K562 (cell line): ENCODE data around the gene HNRNPM. TPM values are rescaled to one million over a fixed set of nuclear protein-coding genes. Genes with fewer than 3 reads are reported as not detected.
A peak's percentile ranks its signal among the peaks of the same experiment; 100 is the strongest.

Experiments used
- ATAC-seq: fragments of 200-7000 bp; cut with Tn5 transposase; 3 replicates; pipeline ENCODE4 v1.9.1; 2020; ENCODE audit warnings: moderate library complexity
- BruUV-seq: library from RNA; stranded (reverse); fragments of 400-500 nt; replicated peaks from 2 replicates; lab custom pipeline; 2021; lab: Mats Ljungman, UMichigan
- CTCF ChIA-PET: fragments of 300-600 bp; formaldehyde crosslinking; extraction: SDS; loops from one replicate; lab custom pipeline; 2021; ENCODE audit warnings: low intra/inter-chr PET ratio; lab: Yijun Ruan, JAX
- POLR2A ChIA-PET: fragments of 300-600, 350-650 bp; sonication (Branson Sonifier 250); formaldehyde crosslinking; extraction: SDS; loops from one replicate; lab custom pipeline; 2021; ENCODE audit warnings: antibody characterized with exemption, inconsistent platforms; lab: Yijun Ruan, JAX
- DNase-seq, 4 experiments: peaks; one replicate each; pipeline versions ENCODE4 v3.0.0 to v3.0.0-alpha.2; 2011 to 2018; ENCODE audit warnings: low spot score in 3 of 4, mixed read lengths in 3 of 4; ENCODE audit errors: extremely low read depth in 1 of 4
- FAIRE-seq: peaks from 2 replicates; lab custom pipeline; 2011; peaks lifted over from hg19 to GRCh38; lab: Jason Lieb, UNC
- H2AFZ ChIP-seq: 2 replicates; pipeline ENCODE4 v1.6.0; 2011; ENCODE audit warnings: low read depth, low read length, control low read depth, inconsistent platforms
- H3K27ac ChIP-seq: fragments of 200-600 bp; 3 replicates; pipeline ENCODE4 v1.8.0; 2011; ENCODE audit warnings: low read depth, mild to moderate bottlenecking, control low read depth, inconsistent platforms, low read length, moderate library complexity, mixed read lengths; ENCODE audit errors: extremely low read depth
- H3K27me3 ChIP-seq, 2 experiments: fragments of 300-600 bp in 1 of 2; 2 replicates in 1 of 2; 3 replicates in 1 of 2; pipeline versions ENCODE4 v1.6.0 to v1.8.0; 2011; ENCODE audit warnings: inconsistent platforms in 2 of 2, low read length in 2 of 2, mild to moderate bottlenecking in 1 of 2, mixed read lengths in 1 of 2, moderate library complexity in 1 of 2; ENCODE audit not compliant: control insufficient read depth in 2 of 2, insufficient read depth in 2 of 2
- H3K36me3 ChIP-seq: fragments of 300-600 bp; 3 replicates; pipeline ENCODE4 v1.8.0; 2011; ENCODE audit warnings: mild to moderate bottlenecking, low read length, inconsistent platforms; ENCODE audit not compliant: control insufficient read depth, insufficient read depth
- H3K4me1 ChIP-seq, 2 experiments: fragments of 200-600 bp in 1 of 2; replicated peaks in 1 of 2; 2 replicates in 1 of 2; 3 replicates in 1 of 2; pipeline versions ENCODE4 v1.5.1 to v1.8.0; 2011; ENCODE audit warnings: inconsistent platforms in 2 of 2, low read length in 2 of 2, mild to moderate bottlenecking in 1 of 2, mixed read lengths in 1 of 2, moderate library complexity in 1 of 2; ENCODE audit not compliant: control insufficient read depth in 2 of 2, insufficient read depth in 2 of 2
- H3K4me2 ChIP-seq: 2 replicates; pipeline ENCODE4 v1.6.1; 2011; ENCODE audit warnings: low read length, control low read depth, inconsistent platforms, mixed read lengths; ENCODE audit not compliant: insufficient read depth
- H3K4me3 ChIP-seq: fragments of 200-600 bp; sonication (generic), shearing (Covaris generic); 2 replicates; pipeline ENCODE4 v1.5.1; 2016; ENCODE audit warnings: control low read depth, inconsistent platforms
- H3K79me2 ChIP-seq: fragments of 200-600 bp; 3 replicates; pipeline ENCODE4 v1.8.0; 2011; ENCODE audit warnings: low read length, inconsistent platforms; ENCODE audit not compliant: control insufficient read depth, insufficient read depth
- H3K9ac ChIP-seq, 2 experiments: 2 replicates each; pipeline versions ENCODE4 v1.6.0 to v1.6.1; 2011; ENCODE audit warnings: low read depth in 2 of 2, low read length in 2 of 2, control low read depth in 1 of 2, inconsistent platforms in 1 of 2, mild to moderate bottlenecking in 1 of 2, mixed read lengths in 1 of 2; ENCODE audit not compliant: insufficient read depth in 1 of 2
- H3K9me1 ChIP-seq: one replicate; pipeline ENCODE4 v1.6.0; 2011; ENCODE audit warnings: inconsistent platforms, mild to moderate bottlenecking, low read length, moderate library complexity; ENCODE audit not compliant: control insufficient read depth, insufficient read depth
- H3K9me3 ChIP-seq: replicated peaks from 2 replicates; pipeline ENCODE4 v1.5.1; 2011; ENCODE audit warnings: low read depth, low read length, inconsistent platforms; ENCODE audit not compliant: control insufficient read depth, insufficient read depth
- H4K20me1 ChIP-seq: replicated peaks from 2 replicates; pipeline ENCODE4 v1.6.1; 2011; ENCODE audit warnings: low read length, inconsistent platforms, mixed read lengths; ENCODE audit not compliant: control insufficient read depth, insufficient read depth
- ARID3B ChIP-seq: fragments of 250-450 bp; sonication (Bioruptor Pico); IDR thresholded peaks from 2 replicates; pipeline ENCODE4 v1.4.0; 2020; ENCODE audit warnings: borderline replicate concordance
- BRF2 ChIP-seq: IDR thresholded peaks from 3 replicates; pipeline ENCODE4 v1.6.1; 2011; ENCODE audit warnings: borderline replicate concordance, mild to moderate bottlenecking; ENCODE audit not compliant: insufficient read length, insufficient read depth
- CBX3 ChIP-seq, 2 experiments: IDR thresholded peaks; 1 replicate in 1 of 2; 2 replicates in 1 of 2; pipeline ENCODE4 v1.6.1; 2012; ENCODE audit warnings: inconsistent platforms in 2 of 2, low read length in 2 of 2, borderline replicate concordance in 1 of 2, control low read depth in 1 of 2
- ETV1 ChIP-seq: fragments of 450-650 bp; conservative IDR thresholded peaks from 2 replicates; pipeline ENCODE4 v1.6.1; 2016; ENCODE audit warnings: missing genetic modification characterization, control low read depth, low read depth, missing compliant biosample characterization
- HDAC8 ChIP-seq: fragments of 450-650 bp; IDR thresholded peaks from 2 replicates; pipeline ENCODE4 v1.6.1; 2016; ENCODE audit warnings: mild to moderate bottlenecking, missing genetic modification characterization, moderate library complexity, missing compliant biosample characterization
- HNRNPH1 ChIP-seq: fragments of 200-400 bp; formaldehyde crosslinking; optimal IDR thresholded peaks from 2 replicates; pipeline ENCODE3; 2017; ENCODE audit warnings: low read depth, mild to moderate bottlenecking, low read length, moderate library complexity
- MYC ChIP-seq, 2 experiments: fragments of 250-450 bp in 1 of 2; sonication (Bioruptor Pico) in 1 of 2; IDR thresholded peaks; 2 replicates each; pipeline versions ENCODE4 v1.5.1 to v1.6.1; 2012 to 2021; ENCODE audit warnings: low read depth in 2 of 2, borderline replicate concordance in 1 of 2, improper control_type of control experiment in 1 of 2, low read length in 1 of 2, mild to moderate bottlenecking in 1 of 2, moderate library complexity in 1 of 2
- NR2C1 ChIP-seq, 2 experiments: fragments of 450-650 bp; IDR thresholded peaks; 2 replicates each; pipeline ENCODE4 v1.6.1; 2017; ENCODE audit warnings: mild to moderate bottlenecking in 2 of 2, antibody characterized with exemption in 1 of 2, inconsistent platforms in 1 of 2, missing compliant biosample characterization in 1 of 2, missing genetic modification characterization in 1 of 2
- POLR2AphosphoS5 ChIP-seq: IDR thresholded peaks from 2 replicates; pipeline ENCODE4 v1.6.1; 2011; ENCODE audit warnings: mild to moderate bottlenecking, low read depth, low read length, moderate library complexity; ENCODE audit not compliant: control insufficient read depth, insufficient read depth
- SPI1 ChIP-seq: IDR thresholded peaks from 2 replicates; pipeline ENCODE4 v1.6.1; 2011; ENCODE audit warnings: low read depth, low read length, control low read depth, borderline replicate concordance
- ZNF165 ChIP-seq: fragments of 250-450 bp; sonication (Bioruptor Pico); IDR thresholded peaks from 2 replicates; pipeline ENCODE4 v1.4.0; 2020; ENCODE audit warnings: borderline replicate concordance
- ZNF24 ChIP-seq: fragments of 450-650 bp; IDR thresholded peaks from 2 replicates; pipeline ENCODE4 v1.6.1; 2016
- ZNF444 ChIP-seq: fragments of 250-450 bp; sonication (Bioruptor Pico); IDR thresholded peaks from 2 replicates; pipeline ENCODE4 v1.4.0; 2020; ENCODE audit warnings: mild to moderate bottlenecking, moderate library complexity
- ZNF584 ChIP-seq: fragments of 200-800 bp; sonication (Bioruptor generic); IDR thresholded peaks from 2 replicates; pipeline ENCODE4 v1.6.1; 2016; ENCODE audit warnings: low read depth, mild to moderate bottlenecking, missing genetic modification characterization, missing compliant biosample characterization
- WGBS: fragments of 100-300 bp; shearing (Covaris generic); methylation state at CpG from one replicate; pipeline ENCODE4 v1.1.6; 2016; ENCODE audit warnings: low coverage, mixed read lengths; ENCODE audit not compliant: insufficient coverage; ENCODE audit errors: missing lambda C conversion rate; 5-methylcytosine and 5-hydroxymethylcytosine counted together
- in situ Hi-C: fragments of 300-500 bp; cut with MboI; formaldehyde crosslinking; loops from 4 replicates; pipeline ENCODE4 v1.15.0; 2018; ENCODE audit warnings: inconsistent platforms, mixed read lengths
- intact Hi-C: fragments of 100-400 bp; cut with micrococcal nuclease; formaldehyde crosslinking; loops from 2 replicates; pipeline ENCODE4 v1.14.2; 2022
- polyA plus RNA-seq, 8 experiments: library from polyadenylated mRNA; depleted of rRNA in 4 of 8; stranded (reverse) in 5 of 8; unstranded in 3 of 8; fragments of >200 nt; fragmentation: Nextera tagmentation in 2 of 8; fragmentation: Illumina TruSeq in 1 of 8; extraction: Ambion mirVana in 2 of 8; extraction: Trizol in 1 of 8; gene quantifications; 2 replicates each; pipeline versions ENCODE4 v1.2.1 to v1.2.3, GENCODE V29; 2011 to 2014; ENCODE audit warnings: inconsistent platforms in 1 of 8, missing spikeins in 1 of 8
- total RNA-seq, 7 experiments: library from RNA; depleted of rRNA in 6 of 7; stranded (reverse); fragments of >200 nt in 6 of 7; fragmentation: Illumina TruSeq in 2 of 7; extraction: Trizol in 2 of 7; gene quantifications; 2 replicates each; pipeline versions ENCODE4 v1.2.1 to v1.2.3, GENCODE V29; 2011 to 2021; ENCODE audit warnings: low replicate concordance in 1 of 7

HNRNPM gene
- total and polyA plus RNA-seq, 9 of the 15 experiments (the other 6 are each of a cell fraction or from before 2014, with no cell fraction given) = 11.1 to 340 (median 195) TPM

GRCh38 chr19:8397746-8398310, 46.9 kb upstream of the HNRNPM start:
- intact Hi-C loops (no loop called here), in situ Hi-C loops (loop anchor here (5.0 kb wide), 1 partner anchor 41 kb away; no protein-coding TSS in a partner anchor)
- H3K4me1 ChIP-seq = peaks cover 12 to 57% of the 10 kb centered on the region in 2 experiments; a peak in 4 of 5 replicates
- no peak overlapping the region for H3K4me3 ChIP-seq
- ATAC-seq (no peak), DNase-seq (no peak), FAIRE-seq (no peak)
- no peak overlapping the region for H3K4me2 ChIP-seq
- H3K27me3 ChIP-seq = no peaks in the 10 kb centered on the region
- CTCF ChIA-PET = interaction anchor here (1.6 kb wide), 1 partner anchor 43 kb away, joined by 4 read pairs; no protein-coding TSS in a partner anchor
- no peak overlapping the region for H2AFZ ChIP-seq
- peaks cover 22% of the 10 kb centered on the region; the same call in 1 of the 3 replicates for H3K36me3 ChIP-seq
- no peak for TF ChIP-seq HDAC8 (tag)
- no peak for TF ChIP-seq BRF2
- TF ChIP-seq ZNF165 = no peak
- no peak for TF ChIP-seq ETV1 (tag)
- TF ChIP-seq ZNF444 = no peak
- TF ChIP-seq ZNF584 (CRISPR knock-in tag) = no peak
- no peak for TF ChIP-seq ARID3B (CRISPR knock-in tag)
- no peak for TF ChIP-seq NR2C1 (IDR thresholded peaks at IDR 0.05)
- no peak for TF ChIP-seq NR2C1 (tag; IDR thresholded peaks at IDR 0.05)
- no peak for TF ChIP-seq POLR2AphosphoS5
- no peak for TF ChIP-seq ZNF24
- no peak for TF ChIP-seq MYC (IDR thresholded peaks at IDR 0.05; ENCODE audit: low read depth, low read length)
- no peak for TF ChIP-seq MYC (CRISPR knock-in tag; IDR thresholded peaks at IDR 0.05; ENCODE audit: borderline replicate concordance, low read depth)
- TF ChIP-seq SPI1 = no peak
- TF ChIP-seq CBX3 (IDR thresholded peaks at IDR 0.05; ENCODE audit: borderline replicate concordance in 1 of 2, low read length in 2 of 2) = no peak
- no peak for TF ChIP-seq HNRNPH1
- no TSS peak for BruUV-seq
- peaks cover 41% of the 10 kb centered on the region for H3K79me2 ChIP-seq
- peaks cover 38% of the 10 kb centered on the region for H4K20me1 ChIP-seq
- 83% methylated on average over 9 of the region's 10 CpGs for WGBS
- peak overlapping the region in 1 of 2 experiments; percentile 77; a peak in 2 of 4 replicates for H3K9ac ChIP-seq
- no peaks in the 10 kb centered on the region for H3K9me3 ChIP-seq
- POLR2A ChIA-PET = interaction anchor here (0.9 to 1.3 kb wide), 3 partner anchors 13 to 18 kb away, joined by 3 to 4 read pairs (median 3); partner anchors contain the start of gene MARCHF2
- no peak overlapping the region for H3K27ac ChIP-seq
- peaks cover 9% of the 10 kb centered on the region for H3K9me1 ChIP-seq
